ENCODE data around the gene CALML4. TPM values are rescaled to one million over a fixed set of nuclear protein-coding genes. Genes with fewer than 3 reads are reported as not detected.

Gene CALML4
- total and polyA plus RNA-seq, 4 donors: 3.6 to 8.0 (median 6.5) TPM

GRCh38 chr15:68252925-68253534 is 47.9 kb upstream of the CALML4 start:
- H3K9me3 ChIP-seq (ENCODE audit: control insufficient read depth in 4 of 4, low read length in 3 of 4): no peaks in the 10 kb centered on the region
- H3K27me3 ChIP-seq (ENCODE audit: control insufficient read depth in 4 of 4, insufficient read depth in 4 of 4, low read length in 3 of 4): no peaks in the 10 kb centered on the region
- 21% methylated on average over 7 of the region's 7 CpGs for WGBS
- no peak overlapping the region for H3K9ac ChIP-seq (ENCODE audit: low read depth in 1 of 2, low read length in 2 of 2)
- DNase-seq (ENCODE audit: low spot score): no peak
- TF ChIP-seq RAD21 (IDR thresholded peaks at IDR 0.05): peak; percentile 97 to 99
- TF ChIP-seq GABPA (IDR thresholded peaks at IDR 0.05 in 1 of 2, conservative IDR thresholded peaks at IDR 0.05 in 1 of 2): no peak
- TF ChIP-seq, protein P1, sequence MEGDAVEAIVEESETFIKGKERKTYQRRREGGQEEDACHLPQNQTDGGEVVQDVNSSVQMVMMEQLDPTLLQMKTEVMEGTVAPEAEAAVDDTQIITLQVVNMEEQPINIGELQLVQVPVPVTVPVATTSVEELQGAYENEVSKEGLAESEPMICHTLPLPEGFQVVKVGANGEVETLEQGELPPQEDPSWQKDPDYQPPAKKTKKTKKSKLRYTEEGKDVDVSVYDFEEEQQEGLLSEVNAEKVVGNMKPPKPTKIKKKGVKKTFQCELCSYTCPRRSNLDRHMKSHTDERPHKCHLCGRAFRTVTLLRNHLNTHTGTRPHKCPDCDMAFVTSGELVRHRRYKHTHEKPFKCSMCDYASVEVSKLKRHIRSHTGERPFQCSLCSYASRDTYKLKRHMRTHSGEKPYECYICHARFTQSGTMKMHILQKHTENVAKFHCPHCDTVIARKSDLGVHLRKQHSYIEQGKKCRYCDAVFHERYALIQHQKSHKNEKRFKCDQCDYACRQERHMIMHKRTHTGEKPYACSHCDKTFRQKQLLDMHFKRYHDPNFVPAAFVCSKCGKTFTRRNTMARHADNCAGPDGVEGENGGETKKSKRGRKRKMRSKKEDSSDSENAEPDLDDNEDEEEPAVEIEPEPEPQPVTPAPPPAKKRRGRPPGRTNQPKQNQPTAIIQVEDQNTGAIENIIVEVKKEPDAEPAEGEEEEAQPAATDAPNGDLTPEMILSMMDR (IDR thresholded peaks at IDR 0.05; ENCODE audit: low read depth, low read length, missing input control): peak; percentile 93
- H3K4me3 ChIP-seq (ENCODE audit: low read depth in 1 of 3, low read length in 3 of 3): no peak overlapping the region
- peaks cover 0 to 17% (median 9%) of the 10 kb centered on the region in 4 donors for H3K4me1 ChIP-seq (ENCODE audit: control insufficient read depth in 4 of 4, insufficient read depth in 4 of 4, low read length in 3 of 4)
- H3K36me3 ChIP-seq (ENCODE audit: control insufficient read depth in 4 of 4, insufficient read depth in 3 of 4, low read depth in 1 of 4, low read length in 3 of 4): no peaks in the 10 kb centered on the region
- H3K27ac ChIP-seq (ENCODE audit: low read depth in 1 of 2, low read length in 2 of 2): no peak overlapping the region

GRCh38 chr15:68249058-68249713 is 44.1 kb upstream of the CALML4 start:
- TF ChIP-seq, protein P1 (IDR thresholded peaks at IDR 0.05; ENCODE audit: low read depth, low read length, missing input control): no peak
- TF ChIP-seq JUND (IDR thresholded peaks at IDR 0.05): no peak
- no peak for TF ChIP-seq TAF1 (conservative IDR thresholded peaks at IDR 0.05)
- no peak for TF ChIP-seq EGR1 (IDR thresholded peaks at IDR 0.05; ENCODE audit: low read depth in 2 of 2)
- peaks cover 0 to 5% (median 2%) of the 10 kb centered on the region in 4 donors for H3K4me1 ChIP-seq (ENCODE audit: control insufficient read depth in 4 of 4, insufficient read depth in 4 of 4, low read length in 3 of 4)
- no peak overlapping the region for H3K27ac ChIP-seq (ENCODE audit: low read depth in 1 of 2, low read length in 2 of 2)
- H3K9ac ChIP-seq (ENCODE audit: low read depth in 1 of 2, low read length in 2 of 2): no peak overlapping the region
- DNase-seq (ENCODE audit: low spot score): no peak
- no peaks in the 10 kb centered on the region for H3K36me3 ChIP-seq (ENCODE audit: control insufficient read depth in 4 of 4, insufficient read depth in 3 of 4, low read depth in 1 of 4, low read length in 3 of 4)
- no peak overlapping the region for H3K4me3 ChIP-seq (ENCODE audit: low read depth in 1 of 3, low read length in 3 of 3)
- no peaks in the 10 kb centered on the region for H3K27me3 ChIP-seq (ENCODE audit: control insufficient read depth in 4 of 4, insufficient read depth in 4 of 4, low read length in 3 of 4)
- no peaks in the 10 kb centered on the region for H3K9me3 ChIP-seq (ENCODE audit: control insufficient read depth in 4 of 4, low read length in 3 of 4)
- WGBS: 77% methylated on average over 3 of the region's 3 CpGs

DNA sequence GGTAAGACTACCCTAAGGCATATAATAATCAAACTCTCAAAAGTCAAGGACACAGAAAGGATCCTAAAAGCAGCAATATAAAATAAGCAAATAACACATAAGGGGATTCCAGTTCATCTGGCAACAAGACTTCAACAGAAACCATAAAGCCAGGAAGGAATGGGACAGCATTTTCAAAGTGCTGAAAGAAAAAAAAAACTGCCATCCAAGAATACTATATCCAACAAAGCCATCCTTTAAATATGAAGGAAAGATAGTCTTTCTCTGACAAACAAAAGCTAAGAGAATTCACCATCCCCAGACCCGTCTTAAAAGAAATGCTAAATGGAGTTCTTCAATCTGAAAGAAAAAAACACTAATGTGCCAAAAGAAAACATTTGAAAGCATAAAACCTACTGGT is 39.1 kb upstream of the CALML4 start:
- Histone ChIP-seq H3K9me3 (ENCODE audit: control insufficient read depth in 4 of 4, low read length in 3 of 4) (no peaks in the 10 kb centered on the region), H3K27me3 (ENCODE audit: control insufficient read depth in 4 of 4, insufficient read depth in 4 of 4, low read length in 3 of 4) (no peaks in the 10 kb centered on the region), H3K36me3 (ENCODE audit: control insufficient read depth in 4 of 4, insufficient read depth in 3 of 4, low read depth in 1 of 4, low read length in 3 of 4) (no peaks in the 10 kb centered on the region), H3K9ac (ENCODE audit: low read depth in 1 of 2, low read length in 2 of 2) (no peak overlapping the region), H3K27ac (ENCODE audit: low read depth in 1 of 2, low read length in 2 of 2) (no peak overlapping the region), H3K4me3 (ENCODE audit: low read depth in 1 of 3, low read length in 3 of 3) (no peak overlapping the region), H3K4me1 (ENCODE audit: control insufficient read depth in 4 of 4, insufficient read depth in 4 of 4, low read length in 3 of 4) (no peaks in the 10 kb centered on the region)
- TF ChIP-seq EGR1 (IDR thresholded peaks at IDR 0.05; ENCODE audit: low read depth in 2 of 2) (no peak), MAX (IDR thresholded peaks at IDR 0.05) (no peak), FOXA2 (IDR thresholded peaks at IDR 0.05) (no peak), JUND (IDR thresholded peaks at IDR 0.05) (no peak), YY1 (IDR thresholded peaks at IDR 0.05) (no peak), RXRA (IDR thresholded peaks at IDR 0.05) (no peak), TAF1 (conservative IDR thresholded peaks at IDR 0.05) (no peak), ATF3 (IDR thresholded peaks at IDR 0.05) (no peak), FOXA1 (IDR thresholded peaks at IDR 0.05) (no peak), RAD21 (IDR thresholded peaks at IDR 0.05) (no peak)
- WGBS: 100% methylated on average over 1 of the region's 1 CpG
- DNase-seq (ENCODE audit: low spot score): no peak

Measured in liver (tissue), 9 donors.